SU-DHL-6 (cell line): Measurements from ENCODE around the gene MNDA.

ENCODE experiments used
- H2AFZ ChIP-seq: fragments of 200-600 bp; sonication (generic); 2 replicates; pipeline ENCODE4 v1.6.1; 2014; ENCODE audit warnings: low read depth, mild to moderate bottlenecking, moderate library complexity, mixed read lengths, antibody characterized with exemption, low read length; ENCODE audit not compliant: severe bottlenecking
- H3F3A ChIP-seq: fragments of 200-600 bp; shearing (Covaris generic); 2 replicates; pipeline ENCODE4 v1.6.0; 2016; ENCODE audit warnings: antibody characterized with exemption, mild to moderate bottlenecking; ENCODE audit not compliant: insufficient read depth
- H3K27ac ChIP-seq: fragments of 200-600 bp; sonication (generic); 2 replicates; pipeline ENCODE4 v1.5.1; 2016; ENCODE audit warnings: low read depth, mild to moderate bottlenecking, low read length, moderate library complexity, mixed read lengths
- H3K27me3 ChIP-seq: fragments of 200-600 bp; sonication (generic), shearing (Covaris generic); 2 replicates; pipeline ENCODE4 v1.6.0; 2014; ENCODE audit warnings: mild to moderate bottlenecking, low read length
- H3K36me3 ChIP-seq: fragments of 200-600 bp; sonication (generic); 2 replicates; pipeline ENCODE4 v1.6.1; 2014; ENCODE audit warnings: mild to moderate bottlenecking, low read length, mixed read lengths
- H3K4me2 ChIP-seq: fragments of 300-600, 200-600 bp; shearing (Covaris generic), sonication (generic); 2 replicates; pipeline ENCODE4 v1.6.0; 2014; ENCODE audit warnings: low read length, low read depth, mild to moderate bottlenecking; ENCODE audit not compliant: poor library complexity, severe bottlenecking
- H3K4me3 ChIP-seq: fragments of 200-600 bp; sonication (generic); 2 replicates; pipeline ENCODE4 v1.5.1; 2014; ENCODE audit warnings: antibody characterized with exemption, low read length, mild to moderate bottlenecking, mixed read lengths; ENCODE audit not compliant: insufficient read depth, poor library complexity, severe bottlenecking
- H3K79me2 ChIP-seq: fragments of 200-600 bp; sonication (generic); 2 replicates; pipeline ENCODE4 v1.6.1; 2014; ENCODE audit warnings: mild to moderate bottlenecking, low read length, moderate library complexity; ENCODE audit not compliant: insufficient read depth
- H3K9ac ChIP-seq: fragments of 200-600 bp; sonication (generic); 2 replicates; pipeline ENCODE4 v1.7.0; 2014; ENCODE audit warnings: mild to moderate bottlenecking, low read length
- H3K9me2 ChIP-seq: fragments of 200-600 bp; sonication (generic); replicated peaks from 2 replicates; pipeline ENCODE4 v1.6.1; 2014; ENCODE audit warnings: low read length; ENCODE audit not compliant: insufficient read depth
- H3K9me3 ChIP-seq: fragments of 200-600 bp; sonication (generic); 2 replicates; pipeline ENCODE4 v1.6.1; 2014; ENCODE audit warnings: low read length, mixed read lengths; ENCODE audit not compliant: insufficient read depth
- H4K20me1 ChIP-seq: fragments of 200-600 bp; sonication (generic); 2 replicates; pipeline ENCODE4 v1.6.1; 2014; ENCODE audit warnings: low read depth, mild to moderate bottlenecking, antibody characterized with exemption, low read length, moderate library complexity, mixed read lengths
- EZH2phosphoT487 ChIP-seq: fragments of 200-600 bp; sonication (generic), shearing (Covaris generic); conservative IDR thresholded peaks from 2 replicates; pipeline ENCODE4 v1.6.1; 2018; ENCODE audit warnings: mild to moderate bottlenecking, antibody characterized with exemption, low read length, moderate library complexity, mixed read lengths
- TF ChIP-seq, protein P1 (sequence below): fragments of 200-600 bp; sonication (generic); IDR thresholded peaks from one replicate; pipeline ENCODE4 v1.5.1; 2017; ENCODE audit warnings: antibody characterized with exemption, mild to moderate bottlenecking, low read length, moderate library complexity; ENCODE audit not compliant: insufficient read depth, poor library complexity, severe bottlenecking

The MNDA gene

DNA sequence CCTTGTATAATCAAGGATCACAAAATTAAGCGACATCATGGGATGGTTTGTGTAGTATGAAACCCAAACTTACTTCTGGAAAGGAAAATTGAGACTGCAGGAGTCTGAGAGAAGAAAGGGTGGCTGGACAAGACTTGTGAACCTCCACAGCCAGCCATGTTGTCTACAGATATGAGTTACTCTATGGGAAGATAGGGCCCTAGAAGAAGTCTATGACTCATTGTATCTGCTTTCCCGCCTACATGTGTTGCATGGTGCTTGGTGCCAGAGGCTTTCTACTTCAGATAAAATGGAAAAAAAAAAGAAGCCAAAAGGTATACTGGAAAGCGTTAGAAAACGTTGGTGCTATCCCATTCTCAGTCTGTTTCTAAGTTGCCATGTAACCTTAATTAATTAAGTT is 31.5 kb upstream of the MNDA start:
- Histone ChIP-seq H4K20me1 (no peaks in the 10 kb centered on the region), H3K27me3 (no peaks in the 10 kb centered on the region), H3K9me3 (no peaks in the 10 kb centered on the region), H3K36me3 (no peaks in the 10 kb centered on the region), H3K27ac (no peak overlapping the region), H3K9me2 (no peaks in the 10 kb centered on the region), H3F3A (no peaks in the 10 kb centered on the region), H2AFZ (no peak overlapping the region), H3K9ac (no peak overlapping the region), H3K79me2 (no peaks in the 10 kb centered on the region), H3K4me3 (no peak overlapping the region), H3K4me2 (no peak overlapping the region)
- TF ChIP-seq, protein P1, sequence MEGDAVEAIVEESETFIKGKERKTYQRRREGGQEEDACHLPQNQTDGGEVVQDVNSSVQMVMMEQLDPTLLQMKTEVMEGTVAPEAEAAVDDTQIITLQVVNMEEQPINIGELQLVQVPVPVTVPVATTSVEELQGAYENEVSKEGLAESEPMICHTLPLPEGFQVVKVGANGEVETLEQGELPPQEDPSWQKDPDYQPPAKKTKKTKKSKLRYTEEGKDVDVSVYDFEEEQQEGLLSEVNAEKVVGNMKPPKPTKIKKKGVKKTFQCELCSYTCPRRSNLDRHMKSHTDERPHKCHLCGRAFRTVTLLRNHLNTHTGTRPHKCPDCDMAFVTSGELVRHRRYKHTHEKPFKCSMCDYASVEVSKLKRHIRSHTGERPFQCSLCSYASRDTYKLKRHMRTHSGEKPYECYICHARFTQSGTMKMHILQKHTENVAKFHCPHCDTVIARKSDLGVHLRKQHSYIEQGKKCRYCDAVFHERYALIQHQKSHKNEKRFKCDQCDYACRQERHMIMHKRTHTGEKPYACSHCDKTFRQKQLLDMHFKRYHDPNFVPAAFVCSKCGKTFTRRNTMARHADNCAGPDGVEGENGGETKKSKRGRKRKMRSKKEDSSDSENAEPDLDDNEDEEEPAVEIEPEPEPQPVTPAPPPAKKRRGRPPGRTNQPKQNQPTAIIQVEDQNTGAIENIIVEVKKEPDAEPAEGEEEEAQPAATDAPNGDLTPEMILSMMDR = no peak
- no peak for TF ChIP-seq EZH2phosphoT487

DNA sequence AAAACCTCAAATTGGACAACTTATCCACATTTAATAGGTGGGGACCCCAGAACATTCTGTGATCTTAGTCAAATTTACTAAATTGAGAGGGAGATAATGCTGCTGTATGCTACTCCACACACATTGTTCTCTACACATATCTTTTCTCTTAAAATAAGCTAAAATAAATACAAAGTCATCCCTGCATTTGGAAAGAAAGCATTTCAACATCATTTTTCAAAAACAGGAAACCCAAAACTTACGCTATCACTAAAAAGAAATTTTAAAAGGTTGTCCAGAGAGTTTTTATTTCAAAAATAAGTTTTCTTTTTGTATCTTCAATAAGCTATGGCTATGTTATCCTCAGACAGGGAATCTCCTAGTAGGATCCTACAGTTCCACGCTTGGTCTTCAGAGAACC is 30.6 kb upstream of the MNDA start:
- Histone ChIP-seq H3K79me2 (no peaks in the 10 kb centered on the region), H3K9me3 (no peaks in the 10 kb centered on the region), H3K9me2 (no peaks in the 10 kb centered on the region), H3K4me2 (no peak overlapping the region), H4K20me1 (no peaks in the 10 kb centered on the region), H3K9ac (no peak overlapping the region), H3K36me3 (no peaks in the 10 kb centered on the region), H3K27ac (no peak overlapping the region), H3K4me3 (no peak overlapping the region), H2AFZ (no peak overlapping the region), H3F3A (no peaks in the 10 kb centered on the region), H3K27me3 (no peaks in the 10 kb centered on the region)
- TF ChIP-seq, protein P1 = no peak
- no peak for TF ChIP-seq EZH2phosphoT487

DNA sequence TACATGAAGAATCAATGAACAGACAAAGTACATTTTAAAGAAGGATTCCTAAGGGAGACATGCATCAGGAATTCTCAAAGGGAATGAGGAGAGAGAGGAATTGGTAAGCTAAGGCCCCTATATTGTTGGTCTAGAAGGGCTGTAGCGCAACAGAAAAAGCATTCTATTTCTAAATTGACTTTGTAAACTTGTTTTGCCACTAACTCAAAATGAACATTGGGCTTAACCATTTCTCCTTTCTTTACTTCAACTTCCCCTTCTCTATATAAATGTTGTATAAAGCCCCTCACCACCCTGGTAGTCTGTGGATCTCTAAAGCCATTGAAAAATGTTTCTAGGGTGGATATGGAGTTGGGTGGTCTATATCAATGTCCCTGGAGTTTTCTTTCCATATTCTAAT is 29.8 kb upstream of the MNDA start:
- no peaks in the 10 kb centered on the region for H3K9me3 ChIP-seq
- H3K36me3 ChIP-seq = no peaks in the 10 kb centered on the region

More for the DNA sequence above, 29.8 kb upstream of the MNDA start:
- Histone ChIP-seq H3F3A (no peaks in the 10 kb centered on the region), H3K4me2 (no peak overlapping the region), H3K9me2 (no peaks in the 10 kb centered on the region), H3K27me3 (no peaks in the 10 kb centered on the region), H3K9ac (no peak overlapping the region), H2AFZ (no peak overlapping the region), H4K20me1 (no peaks in the 10 kb centered on the region), H3K79me2 (no peaks in the 10 kb centered on the region), H3K4me3 (no peak overlapping the region), H3K27ac (no peak overlapping the region)
- TF ChIP-seq EZH2phosphoT487 = no peak
- TF ChIP-seq, protein P1 = no peak
